HepG2 (cell line): ENCODE data around the gene KRTAP5-1. TPM values are rescaled to one million over a fixed set of nuclear protein-coding genes. Genes with fewer than 3 reads are reported as not detected.

ENCODE experiments used
- ATF4 ChIP-seq, 2 experiments: fragments of 450-650 bp in 1 of 2; sonication (generic) in 1 of 2; formaldehyde crosslinking; IDR thresholded peaks; 2 replicates each; pipeline versions ENCODE4 v1.5.0 to v1.8.0; 2020 to 2022; ENCODE audit warnings: mild to moderate bottlenecking in 1 of 2, missing genetic modification reagents in 1 of 2
- ATRX ChIP-seq: sonication (generic); formaldehyde crosslinking; IDR thresholded peaks from 2 replicates; pipeline ENCODE4 v1.4.0; 2020; ENCODE audit warnings: missing genetic modification reagents, borderline replicate concordance
- FOXP4 ChIP-seq: sonication (generic); formaldehyde crosslinking; IDR thresholded peaks from 2 replicates; pipeline ENCODE4 v1.4.0; 2020; ENCODE audit warnings: missing genetic modification reagents
- GRHL1 ChIP-seq: sonication (generic); formaldehyde crosslinking; conservative IDR thresholded peaks from 2 replicates; pipeline ENCODE4 v1.8.0; 2022; ENCODE audit warnings: missing genetic modification reagents
- HHEX ChIP-seq: IDR thresholded peaks from 2 replicates; pipeline ENCODE4 v1.6.1; 2016; ENCODE audit warnings: control low read depth
- JUND ChIP-seq: sonication (generic); formaldehyde crosslinking; IDR thresholded peaks from 2 replicates; pipeline ENCODE4 v1.8.0; 2022; ENCODE audit warnings: mild to moderate bottlenecking, missing genetic modification reagents
- KDM1A ChIP-seq: IDR thresholded peaks from 2 replicates; pipeline ENCODE4 v1.6.1; 2016; ENCODE audit warnings: missing compliant biosample characterization
- KDM4B ChIP-seq: sonication (generic); formaldehyde crosslinking; IDR thresholded peaks from 2 replicates; pipeline ENCODE4 v1.4.0; 2020; ENCODE audit warnings: missing genetic modification reagents
- RBM39 ChIP-seq: fragments of 200-400 bp; formaldehyde crosslinking; IDR thresholded peaks from one replicate; pipeline ENCODE4 v1.6.1; 2018; ENCODE audit warnings: antibody characterized with exemption, mild to moderate bottlenecking, low read depth, low read length; ENCODE audit not compliant: poor library complexity, severe bottlenecking
- TARDBP ChIP-seq: sonication (generic); formaldehyde crosslinking; IDR thresholded peaks from 2 replicates; pipeline ENCODE4 v1.8.0; 2022; ENCODE audit warnings: mild to moderate bottlenecking, missing genetic modification reagents
- ZNF251 ChIP-seq: sonication (generic); formaldehyde crosslinking; IDR thresholded peaks from 2 replicates; pipeline ENCODE4 v1.9.0; 2021; ENCODE audit warnings: mild to moderate bottlenecking, missing genetic modification reagents
- ZNF382 ChIP-seq: sonication (generic); formaldehyde crosslinking; IDR thresholded peaks from 2 replicates; pipeline ENCODE4 v1.5.0; 2020; ENCODE audit warnings: missing genetic modification reagents, mild to moderate bottlenecking, borderline replicate concordance
- ZNF556 ChIP-seq: sonication (generic); formaldehyde crosslinking; IDR thresholded peaks from 2 replicates; pipeline ENCODE4 v1.4.0; 2020; ENCODE audit warnings: mild to moderate bottlenecking, missing genetic modification reagents, borderline replicate concordance
- ZNF629 ChIP-seq: sonication (generic); formaldehyde crosslinking; conservative IDR thresholded peaks from 2 replicates; pipeline ENCODE4 v1.5.0; 2020; ENCODE audit warnings: missing genetic modification reagents
- ZNF772 ChIP-seq: sonication (generic); formaldehyde crosslinking; IDR thresholded peaks from 2 replicates; pipeline ENCODE4 v1.5.0; 2020; ENCODE audit warnings: mild to moderate bottlenecking, missing genetic modification reagents
- ZUFSP ChIP-seq: sonication (generic); formaldehyde crosslinking; IDR thresholded peaks from 2 replicates; pipeline ENCODE4 v1.9.0; 2021; ENCODE audit warnings: missing genetic modification reagents, mild to moderate bottlenecking, borderline replicate concordance
- ZXDC ChIP-seq: sonication (generic); formaldehyde crosslinking; IDR thresholded peaks from 2 replicates; pipeline ENCODE4 v1.5.0; 2020; ENCODE audit warnings: mild to moderate bottlenecking, missing genetic modification reagents
- polyA plus RNA-seq, 8 experiments: library from polyadenylated mRNA; depleted of rRNA in 3 of 8; stranded (reverse) in 7 of 8; unstranded in 1 of 8; fragments of >200 nt; fragmentation: Illumina TruSeq in 4 of 8; extraction: Trizol in 4 of 8; gene quantifications; 2 replicates each; pipeline versions ENCODE4 v1.2.1 to v1.2.3, GENCODE V29; 2011 to 2016; ENCODE audit warnings: low read depth in 4 of 8, missing spikeins in 1 of 8, mixed read lengths in 1 of 8; ENCODE audit not compliant: insufficient read depth in 1 of 8
- total RNA-seq, 5 experiments: library from RNA; depleted of rRNA; stranded (reverse); fragments of >200 nt; fragmentation: Illumina TruSeq; extraction: Trizol; gene quantifications; 2 replicates each; pipeline ENCODE4 v1.2.3, GENCODE V29; 2016; ENCODE audit warnings: low read depth in 1 of 5

The KRTAP5-1 gene
- total and polyA plus RNA-seq, 2 of the 13 experiments (the other 11 are each of a cell fraction or from before 2014, with no cell fraction given), result not detected

- no peak for TF ChIP-seq ZUFSP (CRISPR knock-in tag)
- TF ChIP-seq ZNF251 (CRISPR knock-in tag), result no peak
- no peak for TF ChIP-seq ZNF629 (CRISPR knock-in tag)
- TF ChIP-seq RBM39, result no peak
- TF ChIP-seq KDM4B (CRISPR knock-in tag), result no peak
- no peak for TF ChIP-seq ZXDC (CRISPR knock-in tag)
- TF ChIP-seq HHEX (CRISPR knock-in tag), result no peak
- no peak for TF ChIP-seq ATF4 (CRISPR knock-in tag; IDR thresholded peaks at IDR 0.05)
- TF ChIP-seq ATRX (CRISPR knock-in tag), result no peak
- no peak for TF ChIP-seq GRHL1 (CRISPR knock-in tag)
- no peak for TF ChIP-seq TARDBP (CRISPR knock-in tag)
- no peak for TF ChIP-seq ZNF772 (CRISPR knock-in tag)
- no peak for TF ChIP-seq ZNF382 (CRISPR knock-in tag)
- no peak for TF ChIP-seq KDM1A (CRISPR knock-in tag)
- TF ChIP-seq FOXP4, result no peak
- no peak for TF ChIP-seq ZNF556 (CRISPR knock-in tag)
- no peak for TF ChIP-seq JUND (CRISPR knock-in tag)
Measured at GRCh38 chr11:1628506-1629325, 43.6 kb upstream of the KRTAP5-1 start (continued).
